HG02642 (cell line): ENCODE measurements around the gene MCIDAS.

Source experiments
- ATAC-seq: cut with Tn5 transposase; IDR thresholded peaks from one replicate; pipeline ENCODE4 v1.9.1; 2021; ENCODE audit warnings: mild to moderate bottlenecking; ENCODE audit not compliant: unreplicated experiment, poor library complexity

Gene MCIDAS

DNA sequence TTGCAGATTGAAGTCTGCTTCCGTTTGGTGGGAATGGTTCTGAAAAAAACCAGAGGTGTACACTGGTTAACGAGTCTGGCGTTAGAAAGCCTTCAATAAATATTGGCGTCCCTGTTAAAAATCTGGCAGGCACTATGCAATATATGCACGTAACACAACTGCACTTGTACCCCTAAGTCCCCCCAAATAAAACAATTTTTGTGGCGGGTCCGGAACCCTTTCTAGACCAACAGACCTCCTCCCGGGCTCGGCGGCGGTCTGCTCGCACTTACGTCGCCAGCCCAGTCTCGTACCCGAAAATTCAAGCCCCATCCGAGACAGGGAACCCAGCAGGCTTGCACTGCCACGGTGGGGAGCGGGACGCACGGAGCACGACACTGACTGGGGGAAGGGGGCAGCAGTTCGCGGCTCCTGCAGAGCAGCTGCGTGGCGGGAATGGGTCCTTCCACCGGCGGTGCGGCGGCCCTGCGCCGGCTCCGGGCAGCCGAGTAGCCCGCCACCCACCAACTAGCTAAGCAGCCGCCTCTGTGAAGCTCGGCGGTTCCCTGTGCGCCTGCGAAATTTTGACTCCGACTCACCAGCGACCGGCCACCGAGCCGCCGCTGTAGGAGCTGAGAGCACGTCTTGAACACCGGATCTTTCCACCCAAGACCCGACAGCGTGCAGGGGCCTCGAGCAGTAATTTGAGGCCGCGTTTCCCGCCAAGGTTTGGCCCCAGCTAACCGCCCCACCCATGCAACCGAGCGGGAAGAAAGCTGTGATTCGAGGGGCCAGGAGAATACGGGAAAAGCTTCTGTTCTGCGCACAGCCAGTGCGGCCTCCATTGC lies 3.9 kb downstream of the MCIDAS start:
- ATAC-seq, result no peak

DNA sequence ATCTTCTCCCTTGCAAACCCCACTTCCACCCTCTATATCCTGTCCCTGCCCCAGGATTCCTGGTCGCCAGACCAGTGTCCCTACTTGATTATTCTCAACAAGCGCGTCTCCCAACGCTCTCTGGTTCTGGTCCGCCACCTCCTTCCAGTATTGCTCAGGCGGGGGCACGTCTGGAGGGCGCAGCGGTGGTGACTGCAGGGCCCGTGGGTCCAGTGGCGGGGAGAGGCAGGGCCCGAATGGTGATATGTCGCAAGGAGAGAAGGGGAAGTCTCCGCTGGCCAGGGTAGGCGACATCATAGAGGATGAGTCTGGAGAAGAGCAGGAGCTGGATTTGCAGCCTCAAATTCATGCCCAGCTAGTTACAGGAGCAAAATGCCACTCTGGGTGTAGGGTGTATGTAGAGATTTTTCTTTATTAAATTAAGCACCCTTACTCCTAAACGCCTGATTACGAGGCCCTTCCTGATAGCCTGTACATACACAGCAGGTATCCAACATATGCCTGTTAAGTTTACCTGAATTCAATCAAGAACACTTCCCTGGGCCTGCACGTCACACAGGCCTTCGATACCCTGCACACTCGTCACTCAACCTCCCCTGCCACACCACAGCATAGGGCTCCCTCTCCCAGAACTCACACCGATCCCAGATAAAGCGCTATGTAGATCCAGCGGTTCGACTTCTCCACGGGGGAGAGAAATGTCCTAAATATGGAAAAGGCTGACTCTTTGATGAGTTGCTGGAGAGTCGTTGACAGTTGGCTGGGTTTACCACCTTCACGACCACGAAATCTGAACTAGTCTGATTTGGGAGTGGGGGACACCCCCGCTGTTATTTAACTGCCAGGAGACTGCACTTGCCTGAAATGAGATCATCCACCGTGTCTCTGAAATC lies 4.8 kb downstream of the MCIDAS start:
- ATAC-seq, result no peak

DNA sequence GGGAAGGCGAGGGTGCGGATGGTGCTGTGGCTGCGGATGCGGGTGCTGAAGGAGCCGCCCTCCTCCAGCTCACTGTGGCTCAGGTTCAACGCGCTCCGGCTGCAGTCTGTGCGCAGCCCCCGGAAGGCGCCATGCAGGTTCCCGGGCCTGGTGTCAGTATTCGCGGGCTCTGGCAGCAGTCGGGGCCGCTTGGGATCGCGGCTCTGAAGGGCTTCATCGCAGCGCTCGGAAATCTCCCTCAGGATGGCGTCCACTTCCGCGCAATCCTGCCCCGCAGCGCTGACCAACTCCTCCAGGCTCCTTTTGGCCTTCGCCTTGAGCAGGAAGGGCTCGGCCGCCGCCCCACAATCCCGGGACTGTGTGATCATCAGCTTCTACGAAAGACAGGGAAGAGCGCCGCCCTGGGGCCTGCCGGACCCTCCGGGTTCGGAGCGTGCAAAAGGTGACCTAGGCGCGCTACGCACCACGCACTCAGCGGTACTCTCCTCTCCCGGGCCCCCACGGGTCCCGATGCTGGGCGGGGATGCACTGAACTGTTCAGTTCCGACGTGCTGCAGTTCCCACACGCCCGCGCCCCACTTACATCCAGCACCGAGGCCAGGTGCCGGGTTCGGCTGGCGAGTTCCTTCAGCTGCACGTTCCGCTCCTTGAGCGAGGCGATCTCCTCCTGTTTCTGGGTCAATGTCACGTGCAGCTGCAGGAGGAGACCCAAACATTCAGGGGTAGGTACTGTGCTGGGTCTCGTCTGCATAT lies 6.5 kb downstream of the MCIDAS start:
- no peak for ATAC-seq

- ATAC-seq, result no peak
These were observed 7.3 kb downstream of the MCIDAS start for GRCh38 chr5:55219770-55220169.

GRCh38 chr5:55218967-55219366 lies 8.1 kb downstream of the MCIDAS start:
- no peak for ATAC-seq

DNA sequence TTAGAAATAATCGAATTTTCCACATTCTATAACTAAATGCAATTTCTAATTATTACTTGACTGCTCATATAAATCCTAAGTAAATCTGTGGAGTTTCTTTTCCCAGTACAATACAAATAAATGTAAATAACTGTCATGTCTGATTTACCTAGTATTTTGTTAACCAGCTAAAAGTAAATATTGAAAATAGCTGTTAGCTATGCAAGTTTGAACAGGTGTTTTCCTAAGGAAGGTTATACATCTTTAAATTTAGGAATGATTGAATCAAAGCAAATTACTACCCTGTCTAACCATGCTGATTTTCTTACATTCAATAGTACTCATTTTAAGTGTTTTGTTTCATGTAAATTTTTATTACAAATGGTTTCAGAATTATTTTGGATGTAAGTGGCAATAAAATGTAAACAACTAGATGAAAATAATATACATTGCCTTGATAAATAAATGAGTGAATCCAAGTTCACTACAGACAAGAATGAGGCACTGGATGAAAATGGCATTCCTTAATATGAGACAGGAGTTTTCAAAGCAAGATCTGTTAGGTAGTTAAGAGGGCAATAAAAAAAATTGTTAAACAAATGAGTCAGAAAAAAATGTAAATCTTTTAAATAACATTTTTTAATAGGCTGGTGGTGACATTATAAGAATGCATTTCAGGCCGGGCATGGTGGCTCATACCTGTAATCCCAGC lies 15.8 kb downstream of the MCIDAS start:
- ATAC-seq, result no peak

DNA sequence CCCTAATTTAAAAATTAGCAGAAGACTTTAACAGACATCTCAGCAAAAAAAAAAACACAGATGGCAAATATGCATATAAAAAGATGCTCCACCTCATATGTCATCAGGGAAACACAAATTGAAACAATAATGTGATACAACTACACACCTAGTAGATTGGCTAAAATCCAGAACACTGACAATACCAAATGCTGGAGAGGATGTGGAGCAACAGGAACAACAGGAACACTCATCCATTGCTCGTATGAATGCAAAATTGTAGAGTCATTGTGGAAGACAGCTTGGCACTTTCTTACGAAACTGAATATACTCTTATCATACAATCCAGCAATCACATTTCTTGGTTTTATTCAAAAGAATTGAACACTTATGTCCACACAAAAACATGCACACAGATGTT lies 22.1 kb downstream of the MCIDAS start:
- ATAC-seq, result no peak

DNA sequence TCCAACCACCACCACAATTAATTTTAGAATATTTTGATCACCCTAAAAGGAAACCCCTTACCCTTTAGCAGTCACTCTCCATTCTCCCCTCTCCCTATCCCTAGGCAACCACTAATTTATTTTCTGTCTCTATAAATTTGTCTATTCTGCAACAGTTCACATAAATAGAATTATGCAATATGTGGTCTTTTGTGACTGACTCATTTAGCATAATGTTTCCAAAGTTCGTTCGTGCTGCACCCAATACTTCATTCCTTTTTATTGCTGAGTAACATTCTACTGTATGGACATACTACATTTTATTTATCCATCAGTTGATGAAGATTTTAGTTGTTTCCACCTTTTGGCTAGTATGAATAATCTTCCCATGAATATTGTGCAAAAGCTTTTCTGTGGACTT lies 36.0 kb downstream of the MCIDAS start:
- ATAC-seq, result no peak

- no peak for ATAC-seq
These were observed 38.2 kb downstream of the MCIDAS start for GRCh38 chr5:55188656-55189540.

DNA sequence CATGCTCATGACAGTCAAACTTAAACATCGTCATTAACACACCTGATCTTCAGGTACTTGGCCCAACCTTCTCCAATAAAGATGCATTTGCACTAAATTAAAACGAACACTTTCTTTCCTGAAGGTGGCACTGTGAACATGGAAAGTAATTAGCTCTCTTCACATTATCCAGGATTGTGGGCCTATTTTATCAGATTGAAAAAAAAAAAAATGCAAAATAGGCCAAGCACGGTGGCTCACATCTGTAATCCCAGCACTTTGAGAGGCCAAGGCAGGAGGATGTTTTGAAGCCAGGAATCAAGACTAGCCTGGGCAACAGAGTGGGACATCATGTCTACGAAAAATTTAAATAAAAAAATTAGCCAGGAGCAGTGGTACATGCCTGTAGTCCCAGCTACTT lies 39.7 kb downstream of the MCIDAS start:
- no peak for ATAC-seq

DNA sequence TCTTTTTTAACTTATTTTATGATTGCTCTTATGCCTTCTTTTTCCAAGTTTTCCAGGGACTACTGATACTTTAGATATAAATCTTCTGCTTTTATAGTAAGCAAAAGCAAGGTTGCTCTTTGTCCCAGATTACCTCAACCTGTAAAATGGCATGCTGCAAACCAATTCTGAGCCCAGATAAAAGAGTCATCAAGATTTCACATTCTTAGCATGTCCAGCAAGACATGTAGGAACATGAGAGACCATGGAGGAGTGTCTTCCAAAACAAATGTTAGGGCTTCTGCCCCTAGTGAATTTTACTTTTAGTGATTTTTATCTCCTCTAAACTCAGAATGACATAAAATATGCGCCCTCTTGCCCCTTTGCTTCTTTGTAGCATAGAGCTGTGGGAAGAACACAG lies 47.1 kb downstream of the MCIDAS start:
- ATAC-seq, result no peak

GRCh38 chr5:55177078-55177477 lies 50.0 kb downstream of the MCIDAS start:
- no peak for ATAC-seq

DNA sequence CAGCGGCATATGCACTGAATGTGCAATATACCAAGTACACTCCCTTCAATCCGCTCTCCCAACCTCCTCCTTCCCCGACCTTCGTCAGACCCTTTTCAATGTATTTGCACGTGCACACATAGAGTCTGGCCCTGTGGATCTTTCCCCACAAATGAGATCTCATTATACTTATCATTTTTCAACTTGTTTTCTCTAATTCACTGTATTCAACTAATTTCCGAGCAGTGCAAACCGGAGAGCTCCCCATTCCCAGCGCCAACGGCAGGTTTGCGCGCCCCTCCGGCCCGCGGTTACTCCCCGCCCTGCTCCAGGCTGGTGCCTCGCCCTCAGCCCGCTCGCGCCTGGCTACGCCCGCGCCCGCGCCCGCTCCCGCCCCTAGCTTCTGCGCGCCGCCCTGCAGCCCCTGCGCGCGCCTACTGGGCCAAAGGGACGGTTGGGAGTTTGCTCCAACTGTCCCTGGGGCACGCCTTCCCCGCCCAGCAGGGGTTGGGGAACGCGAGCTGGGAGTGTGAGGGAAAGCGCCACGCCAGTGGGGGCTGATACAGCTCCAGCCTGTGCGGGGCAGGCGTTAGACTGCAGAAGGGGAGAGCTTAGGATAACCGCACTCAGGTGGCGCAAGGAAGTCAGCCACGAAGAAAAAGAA lies 50.8 kb downstream of the MCIDAS start:
- ATAC-seq, result no peak

DNA sequence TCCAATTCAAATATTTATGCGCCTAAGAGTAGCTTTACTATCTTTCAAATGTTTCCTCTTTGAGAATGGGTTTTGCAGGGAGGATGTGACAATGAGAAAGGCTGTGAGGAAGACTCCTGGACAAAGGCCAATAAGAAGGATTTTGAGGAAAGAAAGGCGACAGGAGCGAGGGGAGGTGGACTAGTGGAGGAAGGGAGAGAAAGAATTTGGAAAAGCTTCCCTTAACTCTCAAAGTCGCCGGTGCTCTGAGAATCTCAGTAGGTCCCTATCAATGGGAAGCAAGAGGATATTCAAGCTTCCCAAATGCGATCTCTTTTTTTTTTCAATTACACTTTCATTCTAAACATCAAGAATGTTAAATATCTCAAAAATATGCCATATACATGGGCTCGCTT lies 51.3 kb downstream of the MCIDAS start:
- ATAC-seq, result no peak

GRCh38 chr5:55173687-55174230 lies 53.4 kb downstream of the MCIDAS start:
- peak; percentile 8 for ATAC-seq

GRCh38 chr5:55172937-55173686 lies 54.0 kb downstream of the MCIDAS start, which contains the start of gene CDC20B:
CDC20B (minus strand) TSS chr5:55173177; CDS start chr5:55173000, 177 bp downstream.
- ATAC-seq, result peak; percentile 91

DNA sequence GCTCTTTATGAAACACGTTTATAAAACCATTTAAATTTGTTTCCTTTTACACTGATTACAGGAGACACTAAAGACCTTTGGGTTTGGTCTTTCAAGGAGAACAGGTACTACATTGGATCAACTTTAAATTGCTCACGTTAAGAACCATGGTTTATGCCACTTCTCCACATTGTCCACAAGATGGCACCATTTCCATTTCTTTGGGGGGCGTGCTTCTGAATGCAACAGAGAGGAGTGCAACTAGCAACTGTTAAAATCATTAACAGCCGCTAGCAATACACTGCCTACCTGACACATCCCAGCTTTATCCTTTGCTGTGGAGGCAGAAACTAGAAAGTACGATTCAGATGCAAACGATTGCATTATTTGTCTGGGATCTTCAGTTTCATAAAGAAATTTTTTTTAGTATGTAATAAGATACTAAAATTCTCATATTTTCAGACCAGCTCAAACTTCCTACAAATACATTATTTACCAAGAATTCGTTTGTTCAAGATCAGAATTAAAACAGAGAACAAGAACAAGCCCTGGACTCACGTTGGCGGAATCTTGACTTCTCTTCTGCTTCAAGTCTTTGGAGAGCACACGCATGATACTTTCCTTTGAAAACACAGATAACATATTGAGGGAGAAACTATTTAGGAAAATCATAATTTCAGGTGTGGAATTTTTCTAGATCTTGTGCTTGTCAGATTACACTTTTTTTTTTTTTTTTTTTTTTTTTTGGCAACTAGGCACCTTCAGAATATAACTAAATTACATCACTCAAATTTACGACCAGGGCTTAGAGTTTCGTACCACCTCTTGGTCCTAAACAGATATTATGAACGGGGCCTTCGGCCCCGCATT lies 54.8 kb downstream of the MCIDAS start:
- peak; percentile 43 for ATAC-seq
